HG02588 (cell line): Measurements from ENCODE around the gene VAT1.
"Not testable (repeated sequence)": the region's sequence is repeated elsewhere in the genome, so short reads cannot be mapped to it uniquely, and the experiment has no call there.

ENCODE experiments used
- ATAC-seq: cut with Tn5 transposase; IDR thresholded peaks from one replicate; pipeline ENCODE4 v1.9.1; 2021; ENCODE audit warnings: mild to moderate bottlenecking, moderate library complexity; ENCODE audit not compliant: unreplicated experiment

Gene VAT1

GRCh38 chr17:43010667-43011308, 11.4 kb downstream of the VAT1 start:
- ATAC-seq = no peak

GRCh38 chr17:43006639-43007551, 15.3 kb downstream of the VAT1 start, which contains the start of gene IFI35:
TSS of gene IFI35 (plus strand) at chr17:43006784. CDS start at chr17:43006948, 164 bp downstream.
- ATAC-seq = peak; percentile 76

GRCh38 chr17:43003542-43004172, 18.5 kb downstream of the VAT1 start:
- no peak for ATAC-seq

GRCh38 chr17:43000894-43001293, 21.3 kb downstream of the VAT1 start:
- not testable (repeated sequence) for ATAC-seq

GRCh38 chr17:42999003-42999525, 23.1 kb downstream of the VAT1 start:
- no peak for ATAC-seq

- peak; percentile 91 for ATAC-seq
Observed at GRCh38 chr17:42997984-42998938, 23.9 kb downstream of the VAT1 start, which contains the start of gene RPL27. TSS of gene RPL27 (plus strand) at chr17:42998419. CDS start at chr17:42998751, 332 bp downstream.

- no peak for ATAC-seq
Observed at GRCh38 chr17:42997390-42997983, 24.7 kb downstream of the VAT1 start.

GRCh38 chr17:42993913-42994312, 28.3 kb downstream of the VAT1 start:
- ATAC-seq = not testable (repeated sequence)

GRCh38 chr17:42992872-42993271, 29.3 kb downstream of the VAT1 start:
- no peak for ATAC-seq

GRCh38 chr17:42991471-42991870, 30.7 kb downstream of the VAT1 start:
- ATAC-seq = no peak

GRCh38 chr17:42989726-42990652, 32.2 kb downstream of the VAT1 start:
- ATAC-seq = no peak

GRCh38 chr17:42989141-42989540, 33.0 kb downstream of the VAT1 start:
- ATAC-seq = no peak

GRCh38 chr17:42985225-42985624, 37.0 kb downstream of the VAT1 start:
- peak; percentile 43 for ATAC-seq

GRCh38 chr17:42982266-42982665, 39.9 kb downstream of the VAT1 start:
- ATAC-seq = no peak

GRCh38 chr17:42980766-42981397, 41.3 kb downstream of the VAT1 start:
- peak; percentile 47 for ATAC-seq

GRCh38 chr17:42980274-42980765, 41.9 kb downstream of the VAT1 start, which contains the start of gene RUNDC1:
TSS of gene RUNDC1 (plus strand) at chr17:42980565. CDS start at chr17:42980577, 12 bp downstream.
- ATAC-seq = peak; percentile 68

- ATAC-seq = peak; percentile 33
Observed at GRCh38 chr17:42979511-42980273, 42.5 kb downstream of the VAT1 start, which contains the start of gene PTGES3L. TSS of gene PTGES3L (minus strand) at chr17:42980080. CDS start at chr17:42980053, 27 bp downstream.
